HEK293T (cell line): ENCODE results near the gene CEBPG.

Experiments
- CTCF ChIA-PET: fragments of 350-600 bp; formaldehyde crosslinking; extraction: SDS; loops from one replicate; lab custom pipeline; 2021; ENCODE audit warnings: antibody characterized with exemption, inconsistent platforms; lab: Yijun Ruan, JAX
- POLR2A ChIA-PET: fragments of 350-600 bp; formaldehyde crosslinking; extraction: SDS; loops from one replicate; lab custom pipeline; 2020; ENCODE audit warnings: antibody characterized with exemption, inconsistent platforms; lab: Yijun Ruan, JAX
- DNase-seq: peaks from one replicate; pipeline ENCODE4 v3.0.0; 2012; ENCODE audit warnings: mixed read lengths; ENCODE audit errors: extremely low spot score
- ARNT ChIP-seq: fragments of 450-650 bp; IDR thresholded peaks from 2 replicates; pipeline ENCODE4 v1.6.1; 2017; ENCODE audit warnings: mild to moderate bottlenecking
- BHLHE40 ChIP-seq: fragments of 450-650 bp; IDR thresholded peaks from 2 replicates; pipeline ENCODE4 v1.6.1; 2016; ENCODE audit warnings: mild to moderate bottlenecking, moderate library complexity, borderline replicate concordance
- CTBP1 ChIP-seq: fragments of 450-650 bp; IDR thresholded peaks from 2 replicates; pipeline ENCODE4 v1.6.1; 2016; ENCODE audit warnings: borderline replicate concordance
- ELF4 ChIP-seq: fragments of 450-650 bp; IDR thresholded peaks from 2 replicates; pipeline ENCODE4 v1.6.1; 2017; ENCODE audit warnings: antibody characterized with exemption
- FOXA1 ChIP-seq: fragments of 450-650 bp; IDR thresholded peaks from 2 replicates; pipeline ENCODE4 v1.6.1; 2016; ENCODE audit warnings: mild to moderate bottlenecking
- FOXK2 ChIP-seq: fragments of 450-650 bp; IDR thresholded peaks from 2 replicates; pipeline ENCODE4 v1.6.1; 2016; ENCODE audit warnings: mild to moderate bottlenecking
- FOXM1 ChIP-seq: fragments of 450-650 bp; IDR thresholded peaks from 2 replicates; pipeline ENCODE4 v1.6.1; 2017; ENCODE audit warnings: mild to moderate bottlenecking, borderline replicate concordance
- HDGF ChIP-seq: fragments of 450-650 bp; IDR thresholded peaks from 2 replicates; pipeline ENCODE4 v1.6.1; 2017; ENCODE audit warnings: antibody characterized with exemption, borderline replicate concordance
- L3MBTL2 ChIP-seq: fragments of 450-650 bp; conservative IDR thresholded peaks from 2 replicates; pipeline ENCODE4 v1.6.1; 2016; ENCODE audit warnings: mild to moderate bottlenecking
- LEF1 ChIP-seq: fragments of 450-650 bp; IDR thresholded peaks from 2 replicates; pipeline ENCODE4 v1.6.1; 2017; ENCODE audit warnings: mild to moderate bottlenecking, borderline replicate concordance
- NFRKB ChIP-seq: fragments of 450-650 bp; IDR thresholded peaks from 2 replicates; pipeline ENCODE4 v1.6.1; 2016; ENCODE audit warnings: mild to moderate bottlenecking, moderate library complexity
- SP1 ChIP-seq: fragments of 450-650 bp; IDR thresholded peaks from 2 replicates; pipeline ENCODE4 v1.6.1; 2017
- SUZ12 ChIP-seq: fragments of 450-650 bp; IDR thresholded peaks from 2 replicates; pipeline ENCODE4 v1.6.1; 2016; ENCODE audit warnings: mild to moderate bottlenecking
- TARDBP ChIP-seq: fragments of 450-650 bp; IDR thresholded peaks from 2 replicates; pipeline ENCODE4 v1.6.1; 2016
- ZNF384 ChIP-seq: fragments of 450-650 bp; IDR thresholded peaks from 2 replicates; pipeline ENCODE4 v1.6.1; 2016
- TF ChIP-seq, protein P1 (sequence below): fragments of 450-650 bp; IDR thresholded peaks from 2 replicates; pipeline ENCODE4 v1.6.1; 2016

CEBPG gene

DNA sequence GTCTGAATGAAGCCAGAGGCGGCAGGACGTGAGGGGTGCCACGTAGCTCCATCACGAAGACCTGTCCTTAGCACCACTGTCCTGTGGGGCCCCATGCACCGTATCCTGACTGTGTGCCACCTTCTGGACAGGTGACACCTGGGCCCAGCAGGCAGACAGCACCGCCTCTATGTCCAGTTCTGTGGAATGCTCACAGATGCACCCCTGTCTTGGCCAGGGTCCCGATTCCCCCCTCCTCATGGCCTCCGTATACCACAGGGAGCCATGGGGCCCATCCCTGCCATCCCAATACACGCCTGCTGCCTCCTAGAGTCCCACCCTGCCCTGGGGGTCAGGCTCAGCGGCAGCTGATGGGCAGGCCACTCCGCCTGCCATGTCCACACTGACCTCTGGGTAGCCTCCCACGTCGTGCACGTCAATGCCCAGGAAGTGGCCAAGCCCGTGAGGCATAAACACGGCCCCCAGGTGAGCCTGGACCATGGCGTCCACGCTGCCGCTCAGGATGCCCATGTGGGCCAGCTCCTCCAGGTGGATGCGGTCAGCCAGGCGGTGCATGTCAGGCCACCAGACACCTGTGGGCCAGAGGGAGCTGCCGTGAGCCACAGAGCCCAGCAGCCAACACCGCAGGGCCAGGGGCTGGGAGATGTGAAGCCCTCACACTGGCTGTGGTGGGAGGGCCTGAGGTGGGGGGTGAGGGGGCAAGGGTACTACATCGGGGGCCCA lies 17.6 kb downstream of the CEBPG start:
- CTCF ChIA-PET: no interaction called here
- no peak for TF ChIP-seq NFRKB
- no peak for TF ChIP-seq BHLHE40
- no peak for TF ChIP-seq CTBP1
- no peak for TF ChIP-seq HDGF
- TF ChIP-seq, protein P1, sequence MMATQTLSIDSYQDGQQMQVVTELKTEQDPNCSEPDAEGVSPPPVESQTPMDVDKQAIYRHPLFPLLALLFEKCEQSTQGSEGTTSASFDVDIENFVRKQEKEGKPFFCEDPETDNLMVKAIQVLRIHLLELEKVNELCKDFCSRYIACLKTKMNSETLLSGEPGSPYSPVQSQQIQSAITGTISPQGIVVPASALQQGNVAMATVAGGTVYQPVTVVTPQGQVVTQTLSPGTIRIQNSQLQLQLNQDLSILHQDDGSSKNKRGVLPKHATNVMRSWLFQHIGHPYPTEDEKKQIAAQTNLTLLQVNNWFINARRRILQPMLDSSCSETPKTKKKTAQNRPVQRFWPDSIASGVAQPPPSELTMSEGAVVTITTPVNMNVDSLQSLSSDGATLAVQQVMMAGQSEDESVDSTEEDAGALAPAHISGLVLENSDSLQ: no peak
- TF ChIP-seq LEF1: no peak
- no peak for TF ChIP-seq ARNT
- no peak for TF ChIP-seq TARDBP
- no peak for TF ChIP-seq FOXM1
- TF ChIP-seq SP1: no peak
- no peak for TF ChIP-seq ELF4
- no peak for TF ChIP-seq FOXA1
- no peak for TF ChIP-seq ZNF384
- no peak for TF ChIP-seq FOXK2
- TF ChIP-seq L3MBTL2: no peak
- TF ChIP-seq SUZ12: no peak
- POLR2A ChIA-PET: interaction anchor here (0.9 kb wide), 1 partner anchor 17 kb away, joined by 4 read pairs; the partner anchor contains the start of gene CEBPG
- no peak for DNase-seq

DNA sequence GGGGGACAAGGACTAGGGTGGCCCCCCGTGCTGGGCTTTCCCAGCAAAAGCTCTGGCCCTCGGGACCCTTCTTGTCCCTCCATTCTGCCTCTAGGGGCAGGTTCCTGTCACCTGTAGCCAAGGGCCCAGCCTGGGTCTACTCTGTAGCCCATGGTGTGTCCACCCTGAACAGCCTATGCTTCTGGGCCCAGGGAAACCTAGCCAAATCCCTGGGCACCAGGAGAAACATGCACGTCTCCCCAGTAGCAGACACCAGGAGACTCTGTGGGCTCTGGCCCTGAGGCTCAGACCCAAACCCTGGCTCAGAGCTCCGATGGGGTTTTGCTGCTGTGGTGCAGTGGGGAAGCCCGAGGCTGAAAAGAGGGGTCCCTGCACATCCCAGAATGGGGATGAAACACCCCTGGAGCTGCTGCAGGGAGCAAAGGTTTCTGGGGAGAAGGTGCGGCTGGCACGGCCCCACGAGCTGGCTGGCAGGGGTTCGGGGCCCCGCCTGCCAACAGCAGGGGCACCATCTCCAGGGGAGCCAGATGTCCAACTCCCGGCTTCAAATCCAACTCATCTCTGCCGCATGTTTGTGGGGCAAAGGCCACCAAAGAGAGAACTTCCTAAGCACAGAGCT lies 18.2 kb downstream of the CEBPG start:
- no peak for DNase-seq
- POLR2A ChIA-PET: interaction anchor here (1.3 kb wide), 1 partner anchor 18 kb away, joined by 5 read pairs; the partner anchor contains the start of gene CEBPG
- TF ChIP-seq, protein P1: no peak
- TF ChIP-seq ELF4: no peak
- no peak for TF ChIP-seq ARNT
- no peak for TF ChIP-seq ZNF384
- no peak for TF ChIP-seq CTBP1
- TF ChIP-seq FOXM1: no peak
- TF ChIP-seq NFRKB: no peak
- TF ChIP-seq L3MBTL2: no peak
- TF ChIP-seq SP1: no peak
- no peak for TF ChIP-seq LEF1
- no peak for TF ChIP-seq SUZ12
- no peak for TF ChIP-seq TARDBP
- TF ChIP-seq FOXA1: no peak
- no peak for TF ChIP-seq HDGF
- TF ChIP-seq BHLHE40: no peak
- TF ChIP-seq FOXK2: no peak
- CTCF ChIA-PET: interaction anchor here (0.8 kb wide), 1 partner anchor 266 kb away, joined by 3 read pairs; no protein-coding TSS in a partner anchor

DNA sequence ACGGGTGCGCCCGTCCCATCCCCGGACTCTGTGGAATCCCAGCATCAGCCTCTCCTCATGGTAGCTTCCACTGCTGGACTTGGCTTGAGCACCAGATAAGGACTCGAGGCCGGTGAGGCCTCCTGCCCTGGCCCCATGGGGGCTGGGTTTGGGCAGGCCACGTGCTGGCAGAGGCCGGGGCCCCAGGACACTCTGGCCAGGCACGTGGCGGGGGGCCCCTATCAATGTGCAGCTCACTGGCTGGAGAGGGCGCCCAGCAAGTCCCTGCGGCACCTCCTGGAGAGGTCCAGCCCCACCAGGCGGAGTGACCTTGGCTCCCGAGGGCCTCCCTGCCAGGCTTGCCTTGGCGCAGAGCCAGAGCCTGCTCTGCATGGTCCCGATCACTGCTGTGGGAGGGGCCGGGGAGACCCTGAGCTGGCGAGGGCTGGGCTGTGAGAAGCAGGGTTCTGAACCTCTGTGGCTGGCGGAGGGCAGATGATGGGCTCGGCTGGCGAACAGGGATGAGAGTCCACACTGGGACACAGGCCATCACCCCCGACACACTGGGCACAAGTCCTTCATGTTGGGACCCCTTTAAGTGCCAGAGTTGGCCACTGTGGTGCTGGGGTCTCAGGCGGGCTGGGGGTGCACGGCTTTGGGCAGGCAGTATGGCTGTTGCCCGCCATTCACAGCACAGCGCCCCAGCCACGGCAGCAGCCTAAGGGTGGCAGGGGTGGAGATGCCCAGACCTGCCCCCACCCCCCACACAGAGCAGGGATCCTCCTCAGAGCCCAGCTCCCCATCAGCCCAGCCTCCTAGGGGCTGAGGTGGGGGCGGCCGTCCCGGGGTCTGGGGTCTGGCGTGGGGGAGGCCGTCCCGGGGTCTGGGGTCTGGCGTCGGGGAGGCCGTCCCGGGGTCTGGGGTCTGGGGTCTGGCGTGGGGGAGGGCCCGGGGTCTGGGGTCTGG lies 19.1 kb downstream of the CEBPG start:
- no peak for TF ChIP-seq SP1
- no peak for TF ChIP-seq FOXA1
- TF ChIP-seq L3MBTL2: no peak
- TF ChIP-seq, protein P1: no peak
- TF ChIP-seq TARDBP: no peak
- no peak for TF ChIP-seq ZNF384
- no peak for TF ChIP-seq NFRKB
- TF ChIP-seq ARNT: no peak
- TF ChIP-seq SUZ12: no peak
- no peak for TF ChIP-seq BHLHE40
- ChIA-PET POLR2A (interaction anchor here (1.3 kb wide), 1 partner anchor 19 kb away, joined by 5 read pairs; the partner anchor contains the start of gene CEBPG), CTCF (interaction anchor here (0.8 kb wide), 1 partner anchor 267 kb away, joined by 3 read pairs; no protein-coding TSS in a partner anchor)
- no peak for DNase-seq

DNA sequence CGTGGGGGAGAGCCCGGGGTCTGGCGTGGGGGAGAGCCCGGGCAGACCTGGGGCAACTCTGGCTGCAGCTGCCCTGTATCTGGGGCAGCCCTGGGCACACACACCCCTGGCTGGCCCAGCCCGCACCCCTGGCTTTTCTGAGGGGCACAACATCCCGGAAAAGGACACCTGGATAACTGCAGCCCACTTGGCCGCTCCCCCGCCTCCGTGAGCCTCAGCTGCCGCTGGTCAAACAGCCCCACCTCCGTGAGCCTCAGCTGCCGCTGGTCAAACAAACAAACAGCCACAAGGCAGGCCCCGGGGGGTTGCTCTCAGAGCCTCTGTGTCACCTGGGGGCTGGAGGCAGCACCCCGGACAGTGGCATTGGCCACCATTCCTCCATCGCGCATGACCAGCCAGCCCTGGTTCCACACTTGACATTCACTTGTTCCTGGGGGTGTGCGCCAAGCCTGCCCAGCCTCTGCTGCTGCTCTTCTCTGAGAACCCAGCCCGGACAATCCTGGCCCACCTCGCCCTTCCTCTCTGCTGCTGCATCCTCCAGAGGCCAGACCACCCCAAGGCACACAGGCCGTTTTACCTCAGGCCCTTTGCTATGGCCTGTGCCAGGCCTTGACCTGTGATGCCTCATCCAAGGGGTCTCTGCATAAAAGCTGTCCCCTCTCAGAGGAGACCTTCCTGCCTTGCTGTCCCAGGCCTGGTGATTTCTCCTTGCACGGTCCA lies 19.9 kb downstream of the CEBPG start:
- POLR2A ChIA-PET: no interaction called here
- no peak for TF ChIP-seq BHLHE40
- no peak for TF ChIP-seq SP1
- no peak for TF ChIP-seq TARDBP
- TF ChIP-seq LEF1: no peak
- no peak for TF ChIP-seq FOXA1
- no peak for TF ChIP-seq HDGF
- no peak for TF ChIP-seq ARNT
- TF ChIP-seq FOXK2: no peak
- TF ChIP-seq FOXM1: no peak
- TF ChIP-seq, protein P1: no peak
- no peak for TF ChIP-seq ZNF384
- TF ChIP-seq SUZ12: no peak
- no peak for TF ChIP-seq L3MBTL2
- TF ChIP-seq ELF4: no peak
- TF ChIP-seq CTBP1: no peak
- no peak for DNase-seq
- CTCF ChIA-PET: no interaction called here
